Astrocyte of the hippocampus (primary cell): Measurements from ENCODE around the gene ZDHHC4.
A peak's percentile ranks its signal among the peaks of the same experiment; 100 is the strongest.
"Not testable (repeated sequence)": the region's sequence is repeated elsewhere in the genome, so short reads cannot be mapped to it uniquely, and the experiment has no call there.

Experiments used
- DNase-seq: peaks from one replicate; pipeline ENCODE4 v3.0.0; 2011; ENCODE audit warnings: low read depth, low spot score

Gene ZDHHC4

DNA sequence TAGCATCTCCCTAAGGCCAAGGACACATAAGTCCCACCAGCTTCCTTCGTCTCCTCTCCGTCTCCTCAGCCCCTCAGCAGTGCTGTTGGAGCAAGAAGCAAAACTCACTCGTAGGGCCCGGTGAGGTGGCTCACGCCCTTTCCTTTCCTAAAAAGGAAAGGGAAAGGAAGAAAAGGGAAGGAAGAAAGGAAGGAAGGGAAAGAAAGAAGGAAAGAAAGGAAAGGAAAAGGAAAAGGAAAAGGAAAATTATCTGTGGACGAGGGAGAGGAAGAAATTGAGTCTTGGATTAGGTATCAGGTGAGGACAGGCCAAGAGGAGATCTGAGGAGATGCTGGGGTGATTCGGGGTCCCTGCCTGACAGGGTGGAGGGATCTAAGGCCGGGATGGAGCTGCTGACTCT is 56.8 kb downstream of the ZDHHC4 start:
- DNase-seq: no peak

DNA sequence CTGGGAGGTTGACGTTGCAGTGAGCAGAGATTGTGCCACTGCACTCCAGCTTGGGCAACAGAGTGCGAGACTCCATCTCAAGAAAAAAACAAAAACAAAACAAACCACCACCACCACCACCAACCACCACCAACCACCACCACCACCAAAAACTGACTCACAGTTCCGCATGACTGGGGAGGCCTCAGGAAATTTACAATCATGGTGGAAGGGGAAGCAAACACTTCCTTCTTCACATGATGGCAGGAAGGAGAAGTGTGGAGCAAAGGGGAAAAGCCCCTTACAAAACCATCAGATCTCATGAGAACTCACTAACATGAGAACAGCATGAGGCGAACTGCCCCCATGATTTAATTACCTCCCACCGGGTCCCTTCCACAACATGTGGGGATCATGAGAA is 57.7 kb downstream of the ZDHHC4 start:
- not testable (repeated sequence) for DNase-seq

DNA sequence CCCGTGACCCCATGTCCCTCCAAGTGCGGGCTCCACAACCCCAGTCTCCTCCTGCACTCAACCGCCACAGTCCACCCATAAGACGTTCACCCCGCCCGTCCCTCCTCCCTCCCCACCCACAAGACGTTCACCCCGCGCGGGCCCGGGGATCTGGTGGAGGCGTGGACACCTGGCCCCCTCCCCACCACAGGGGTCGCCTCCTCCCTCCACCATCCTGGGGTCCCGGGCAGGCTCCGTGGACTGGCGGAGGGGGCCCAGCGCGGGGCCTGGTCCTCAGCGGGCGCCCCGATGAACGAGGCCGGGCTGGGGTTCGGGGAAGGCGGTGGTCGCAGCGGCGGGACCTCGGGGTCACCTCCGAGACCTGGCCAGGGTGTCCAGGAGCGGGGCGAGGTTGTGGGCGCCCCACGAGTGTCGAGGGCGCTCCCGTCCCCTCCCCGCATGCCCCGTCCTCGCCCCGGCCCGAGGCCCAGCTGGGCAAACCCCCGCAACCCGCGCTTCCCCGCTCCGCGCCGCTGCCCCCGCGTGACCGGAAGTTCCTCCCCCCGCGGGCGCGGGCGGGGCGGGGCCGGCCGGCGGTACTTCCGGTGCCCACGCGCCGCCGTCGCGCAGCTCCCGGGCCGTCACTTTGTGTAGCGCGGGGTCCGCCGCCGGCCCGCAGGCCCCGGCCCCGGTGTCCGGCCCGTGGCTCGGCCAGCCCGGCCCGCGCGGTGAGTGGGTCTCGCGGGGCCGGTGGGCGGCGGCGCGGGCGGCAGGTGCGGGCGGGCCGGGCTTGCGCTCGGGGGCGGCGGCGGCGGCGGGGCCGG is 59.7 kb downstream of the ZDHHC4 start, which contains the start of gene ZNF316:
Gene ZNF316, plus strand, starts transcription at position 578 of the 803 bp plus-strand sequence. CDS start 5,092 bp downstream, outside the sequence.
- peak; percentile 78 for DNase-seq

DNA sequence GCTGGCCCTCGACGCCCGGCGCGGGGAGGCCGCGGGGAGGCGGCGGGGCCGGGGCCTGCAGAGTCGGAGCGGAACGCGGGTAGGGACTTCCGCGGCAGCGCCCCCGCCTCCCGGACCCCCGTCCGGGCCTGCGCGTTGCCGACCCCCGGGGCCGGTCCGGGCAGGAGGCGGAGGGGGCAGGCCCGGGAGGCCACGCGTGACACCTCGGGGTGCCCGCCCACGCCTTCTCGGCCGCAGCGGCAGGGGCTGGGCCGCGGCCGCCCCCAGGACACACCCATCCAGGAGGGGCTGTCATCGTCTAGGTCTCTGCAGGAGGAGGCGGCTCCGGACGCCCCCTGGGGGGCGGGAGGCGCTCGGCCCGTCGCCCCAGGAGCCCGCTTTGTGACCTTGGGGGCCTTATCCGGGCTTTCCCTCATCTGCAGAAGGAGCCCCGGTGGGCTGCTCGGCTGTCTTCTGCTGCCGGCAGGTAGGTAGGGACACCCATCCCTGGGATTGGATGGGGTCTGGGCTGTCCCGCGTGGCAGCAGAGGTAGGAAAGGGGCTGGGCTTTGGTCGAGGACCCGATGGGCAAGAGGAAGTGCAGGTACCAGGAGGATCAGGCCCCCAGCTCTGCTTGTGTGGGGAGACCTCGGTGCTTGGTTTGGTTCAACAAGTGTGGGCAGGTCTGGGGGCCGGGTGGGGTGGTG is 60.4 kb downstream of the ZDHHC4 start:
- peak; percentile 61 for DNase-seq
